H1 (cell line): ENCODE results near the gene FPGS. TPM values are rescaled to one million over a fixed set of nuclear protein-coding genes. Genes with fewer than 3 reads are reported as not detected.
A peak's percentile ranks its signal among the peaks of the same experiment; 100 is the strongest.

ENCODE experiments used
- CTCF ChIA-PET: fragments of 300-600 bp; sonication (Branson Sonifier 250); formaldehyde crosslinking; loops from one replicate; lab custom pipeline; 2021; ENCODE audit not compliant: partially characterized antibody; lab: Charles Lee
- POLR2A ChIA-PET: fragments of 300-600 bp; sonication (Branson Sonifier 250); formaldehyde crosslinking; loops from one replicate; lab custom pipeline; 2021; ENCODE audit warnings: inconsistent platforms; ENCODE audit not compliant: partially characterized antibody; lab: Charles Lee
- DNase-seq, 2 experiments: peaks; one replicate each; pipeline versions ENCODE4 v3.0.0 to v3.0.0-alpha.2; 2010 to 2022; ENCODE audit warnings: low spot score in 2 of 2, low read depth in 1 of 2, mixed read lengths in 1 of 2
- FAIRE-seq: peaks from 2 replicates; lab custom pipeline; 2011; peaks lifted over from hg19 to GRCh38; lab: Jason Lieb, UNC
- H2AFZ ChIP-seq: 2 replicates; pipeline ENCODE4 v1.8.1; 2012; ENCODE audit warnings: low read length, inconsistent platforms
- H2AK5ac ChIP-seq: 2 replicates; pipeline ENCODE4 v1.6.1; 2013; ENCODE audit warnings: low read depth, low read length
- H2BK120ac ChIP-seq: replicated peaks from 2 replicates; pipeline ENCODE3; 2013; ENCODE audit warnings: low read depth, low read length, inconsistent platforms
- H2BK12ac ChIP-seq: 2 replicates; pipeline ENCODE4 v1.6.1; 2013; ENCODE audit warnings: low read depth, low read length
- H2BK15ac ChIP-seq: 2 replicates; pipeline ENCODE4 v1.6.1; 2013; ENCODE audit warnings: low read length
- H2BK20ac ChIP-seq: 2 replicates; pipeline ENCODE4 v1.6.1; 2013; ENCODE audit warnings: low read length
- H2BK5ac ChIP-seq: 2 replicates; pipeline ENCODE4 v1.6.1; 2013; ENCODE audit warnings: low read depth, low read length
- H3K14ac ChIP-seq: 2 replicates; pipeline ENCODE4 v1.6.1; 2013; ENCODE audit warnings: inconsistent platforms; ENCODE audit not compliant: insufficient read length
- H3K18ac ChIP-seq: 2 replicates; pipeline ENCODE4 v1.6.1; 2013; ENCODE audit warnings: low read length; ENCODE audit errors: extremely low read depth
- H3K23ac ChIP-seq: 2 replicates; pipeline ENCODE4 v1.6.1; 2013; ENCODE audit warnings: inconsistent platforms; ENCODE audit not compliant: insufficient read length
- H3K23me2 ChIP-seq: 2 replicates; pipeline ENCODE4 v1.6.1; 2013; ENCODE audit warnings: low read depth, low read length
- H3K27ac ChIP-seq: 2 replicates; pipeline ENCODE4 v1.6.1; 2011; ENCODE audit warnings: low read depth, low read length, inconsistent platforms
- H3K27me3 ChIP-seq, 4 experiments: replicated peaks in 1 of 4; 1 replicate in 1 of 4; 2 replicates in 3 of 4; pipeline versions ENCODE4 v1.6.1 to v1.8.1; 2011 to 2013; ENCODE audit warnings: low read length in 3 of 4, mild to moderate bottlenecking in 3 of 4, inconsistent platforms in 2 of 4, mixed read lengths in 2 of 4, moderate library complexity in 1 of 4; ENCODE audit not compliant: control insufficient read depth in 3 of 4, insufficient read depth in 3 of 4; ENCODE audit errors: extremely low read depth in 1 of 4
- H3K36me3 ChIP-seq, 4 experiments: 2 replicates each; pipeline versions ENCODE4 v1.6.1 to v1.8.1; 2011 to 2013; ENCODE audit warnings: mild to moderate bottlenecking in 4 of 4, low read length in 3 of 4, moderate library complexity in 2 of 4, control low read depth in 1 of 4, inconsistent platforms in 1 of 4; ENCODE audit not compliant: insufficient read depth in 4 of 4, control insufficient read depth in 2 of 4
- H3K4ac ChIP-seq: replicated peaks from 2 replicates; pipeline ENCODE3; 2013; ENCODE audit warnings: low read length, low read depth, mixed read lengths, inconsistent platforms; ENCODE audit not compliant: insufficient read length
- H3K4me1 ChIP-seq, 4 experiments: replicated peaks in 1 of 4; 1 replicate in 1 of 4; 2 replicates in 3 of 4; pipeline versions ENCODE4 v1.6.1 to v1.8.1; 2011 to 2013; ENCODE audit warnings: low read length in 3 of 4, inconsistent platforms in 2 of 4, mixed read lengths in 1 of 4; ENCODE audit not compliant: insufficient read depth in 4 of 4, control insufficient read depth in 3 of 4
- H3K4me2 ChIP-seq, 2 experiments: 2 replicates each; pipeline versions ENCODE4 v1.6.1 to v1.8.1; 2011 to 2013; ENCODE audit warnings: low read depth in 2 of 2, low read length in 2 of 2, control low read depth in 1 of 2, inconsistent platforms in 1 of 2, mild to moderate bottlenecking in 1 of 2; ENCODE audit not compliant: insufficient read depth in 1 of 2
- H3K4me3 ChIP-seq, 4 experiments: fragments of 200-600, 300-600 bp in 1 of 4; sonication (generic), shearing (Covaris generic), sonication (Bioruptor Twin) in 1 of 4; 2 replicates each; pipeline versions ENCODE4 v1.5.1 to v1.8.1; 2011 to 2016; ENCODE audit warnings: low read length in 4 of 4, low read depth in 3 of 4, control low read depth in 2 of 4, inconsistent platforms in 2 of 4, mild to moderate bottlenecking in 2 of 4, mixed read lengths in 1 of 4, moderate library complexity in 1 of 4; ENCODE audit not compliant: insufficient read depth in 2 of 4; ENCODE audit errors: extremely low read depth in 1 of 4
- H3K56ac ChIP-seq: replicated peaks from 2 replicates; pipeline ENCODE3; 2013; ENCODE audit warnings: low read depth, mild to moderate bottlenecking, mixed read lengths, low read length, inconsistent platforms; ENCODE audit not compliant: insufficient read length
- H3K79me1 ChIP-seq: 2 replicates; pipeline ENCODE4 v1.6.1; 2013; ENCODE audit warnings: low read depth, low read length, control low read depth
- H3K79me2 ChIP-seq, 2 experiments: 2 replicates each; pipeline versions ENCODE4 v1.6.1 to v1.8.1; 2012 to 2013; ENCODE audit warnings: low read length in 2 of 2, mild to moderate bottlenecking in 2 of 2, inconsistent platforms in 1 of 2; ENCODE audit not compliant: insufficient read depth in 2 of 2, control insufficient read depth in 1 of 2
- H3K9ac ChIP-seq, 4 experiments: replicated peaks in 1 of 4; 1 replicate in 1 of 4; 2 replicates in 3 of 4; pipeline versions ENCODE4 v1.6.1 to v1.8.1; 2011 to 2013; ENCODE audit warnings: low read depth in 3 of 4, low read length in 3 of 4, control low read depth in 2 of 4, mild to moderate bottlenecking in 2 of 4, moderate library complexity in 2 of 4, inconsistent platforms in 1 of 4; ENCODE audit errors: extremely low read depth in 1 of 4
- H3K9me3 ChIP-seq, 2 experiments: 2 replicates each; pipeline versions ENCODE4 v1.6.1 to v1.8.1; 2012 to 2013; ENCODE audit warnings: mild to moderate bottlenecking in 2 of 2, moderate library complexity in 2 of 2, control low read depth in 1 of 2, inconsistent platforms in 1 of 2, low read depth in 1 of 2, low read length in 1 of 2, mixed read lengths in 1 of 2; ENCODE audit not compliant: insufficient read depth in 2 of 2
- H4K20me1 ChIP-seq, 2 experiments: replicated peaks in 1 of 2; 2 replicates each; pipeline versions ENCODE3 to v1.8.1; 2011 to 2013; ENCODE audit warnings: inconsistent platforms in 2 of 2, low read length in 2 of 2, mild to moderate bottlenecking in 1 of 2; ENCODE audit not compliant: insufficient read depth in 2 of 2, control insufficient read depth in 1 of 2
- H4K5ac ChIP-seq: 2 replicates; pipeline ENCODE4 v1.6.1; 2013; ENCODE audit warnings: low read length, low read depth, mixed read lengths, inconsistent platforms; ENCODE audit not compliant: insufficient read length
- H4K8ac ChIP-seq: 2 replicates; pipeline ENCODE4 v1.8.0; 2013; ENCODE audit warnings: mild to moderate bottlenecking, moderate library complexity, low read length, inconsistent platforms; ENCODE audit not compliant: insufficient read depth; ENCODE audit errors: extremely low read depth
- H4K91ac ChIP-seq: replicated peaks from 2 replicates; pipeline ENCODE3; 2013; ENCODE audit warnings: low read length, mixed read lengths, inconsistent platforms; ENCODE audit not compliant: insufficient read length
- BRCA1 ChIP-seq: IDR thresholded peaks from 2 replicates; pipeline ENCODE4 v1.6.1; 2012; ENCODE audit warnings: low read depth, low read length, improper control_type of control experiment
- EZH2 ChIP-seq: fragments of 200-600 bp; sonication (generic); IDR thresholded peaks from 2 replicates; pipeline ENCODE4 v1.7.1; 2012; ENCODE audit warnings: low read depth, mild to moderate bottlenecking, moderate library complexity, low read length, inconsistent platforms; ENCODE audit not compliant: severe bottlenecking
- FOSL1 ChIP-seq: IDR thresholded peaks from 2 replicates; pipeline ENCODE4 v1.6.1; 2011; ENCODE audit warnings: mild to moderate bottlenecking, low read depth, low read length, moderate library complexity; ENCODE audit not compliant: insufficient read depth
- GABPA ChIP-seq: IDR thresholded peaks from 2 replicates; pipeline ENCODE4 v1.6.1; 2011; ENCODE audit warnings: mild to moderate bottlenecking, low read length, moderate library complexity, borderline replicate concordance; ENCODE audit not compliant: insufficient read depth
- JUN ChIP-seq: IDR thresholded peaks from 2 replicates; pipeline ENCODE4 v1.6.1; 2011; ENCODE audit warnings: low read depth, mild to moderate bottlenecking, improper control_type of control experiment, low read length
- KDM1A ChIP-seq: fragments of 200-600, 300-600 bp; sonication (generic); IDR thresholded peaks from 2 replicates; pipeline ENCODE4 v1.7.1; 2016; ENCODE audit warnings: mild to moderate bottlenecking, low read length, borderline replicate concordance
- SP2 ChIP-seq: IDR thresholded peaks from 2 replicates; pipeline ENCODE4 v1.6.1; 2012; ENCODE audit warnings: mild to moderate bottlenecking, low read length, inconsistent platforms
- ZNF274 ChIP-seq: IDR thresholded peaks from 2 replicates; pipeline ENCODE4 v1.7.0; 2012; ENCODE audit warnings: low read length, borderline replicate concordance; ENCODE audit errors: extremely low read depth
- WGBS, 2 experiments: shearing (Covaris generic) in 1 of 2; methylation state at CpG; one replicate each; pipeline versions ENCODE4 v1.1.6 to v1.1.7; 2013 to 2015; ENCODE audit warnings: low lambda C conversion rate in 2 of 2, mixed read lengths in 2 of 2, inconsistent platforms in 1 of 2, low coverage in 1 of 2, missing lambda C conversion rate in 1 of 2; ENCODE audit not compliant: insufficient replicate concordance in 2 of 2, insufficient coverage in 1 of 2, insufficient read length in 1 of 2; ENCODE audit errors: extremely low coverage in 1 of 2, missing lambda C conversion rate in 1 of 2; 5-methylcytosine and 5-hydroxymethylcytosine counted together
- polyA plus RNA-seq, 7 experiments: library from polyadenylated mRNA; depleted of rRNA in 3 of 7; stranded (reverse) in 5 of 7; unstranded in 2 of 7; fragments of >200 nt in 5 of 7; fragments of 200-250 nt in 2 of 7; gene quantifications; 1 replicate in 5 of 7; 2 replicates in 1 of 7; 4 replicates in 1 of 7; pipeline versions ENCODE4 v1.2.1 to v1.2.3, GENCODE V29; 2011 to 2013; ENCODE audit warnings: missing spikeins in 2 of 7, mixed read lengths in 2 of 7
- total RNA-seq: library from RNA; stranded (reverse); fragmentation: NEBNext Ultra II Directional; extraction: Animal tissue kit (Norgen Biotek cat#: 25700); gene quantifications from 2 replicates; pipeline ENCODE4 v1.2.1, GENCODE V29; 2021

The FPGS gene
- total and polyA plus RNA-seq, 2 of the 8 experiments (the other 6 are each of a cell fraction or from before 2014, with no cell fraction given), result 62.4 to 83.0 TPM

DNA sequence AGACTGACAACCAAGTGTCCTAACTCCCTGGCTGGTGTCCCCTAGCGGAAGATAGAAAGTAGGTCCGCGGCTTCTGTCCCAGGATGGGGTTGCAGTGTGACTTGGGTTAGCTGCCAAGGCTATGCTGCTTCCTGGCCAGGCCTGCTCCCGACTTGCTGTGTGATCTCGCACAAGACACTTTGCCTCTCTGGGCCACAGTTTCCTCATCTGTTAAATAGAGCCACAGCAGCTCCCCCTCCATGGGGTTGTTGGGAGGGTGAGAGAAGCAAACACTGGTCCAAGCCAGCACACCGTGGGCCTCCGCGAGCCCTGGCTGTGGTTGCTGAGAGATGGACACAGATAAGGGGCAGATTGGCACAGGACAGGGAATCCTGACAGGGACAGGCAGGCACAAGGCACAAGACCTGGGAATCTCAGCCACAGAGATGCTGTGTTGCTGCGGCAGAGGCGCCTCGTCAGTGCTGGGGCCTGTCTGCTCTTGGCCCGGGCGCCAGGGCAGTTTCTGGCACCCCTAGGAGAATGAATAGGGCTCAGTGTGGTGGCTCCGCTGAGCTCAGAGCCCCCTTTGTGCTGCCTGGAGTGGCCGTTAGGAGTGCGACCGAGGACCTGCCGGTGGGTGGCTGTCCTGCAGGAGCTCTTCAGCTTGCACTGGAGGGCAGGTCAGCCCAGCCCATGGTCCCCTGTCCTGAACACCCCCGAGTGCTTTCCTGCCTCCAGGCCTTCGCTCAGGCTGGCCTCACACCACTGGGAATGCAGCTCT is 22.4 kb upstream of the FPGS start:
- Histone ChIP-seq H2BK15ac (peak overlapping the region; percentile 25), H2BK20ac (0 out of 2 replicates have a peak overlapping the region, but pooled peaks have one; percentile 61), H2BK12ac (peak overlapping the region; percentile 87; the same call in 1 of the 2 replicates), H3K9me3 (no peaks in the 10 kb centered on the region), H3K79me1 (no peaks in the 10 kb centered on the region), H3K23ac (no peak overlapping the region), H3K14ac (no peak overlapping the region), H4K91ac (peak overlapping the region; percentile 31), H3K4me1 (peaks cover 0 to 24% (median 15%) of the 10 kb centered on the region in 4 experiments; a peak in 6 of 7 replicates), H3K23me2 (no peaks in the 10 kb centered on the region), H2AK5ac (0 out of 2 replicates have a peak overlapping the region, but pooled peaks have one; percentile 89), H3K27ac (no peak overlapping the region), H3K4ac (no peak overlapping the region), H3K4me2 (no peak overlapping the region), H2BK5ac (no peak overlapping the region), H3K4me3 (no peak overlapping the region), H4K8ac (no peak overlapping the region; the same call in 1 of the 2 replicates), H4K5ac (no peak overlapping the region), H3K9ac (no peak overlapping the region), H2BK120ac (no peak overlapping the region), H3K56ac (no peak overlapping the region), H3K36me3 (no peaks in the 10 kb centered on the region), H2AFZ (no peak overlapping the region), H3K27me3 (no peaks in the 10 kb centered on the region), H3K18ac (peak overlapping the region; percentile 60; the same call in 1 of the 2 replicates), H4K20me1 (no peaks in the 10 kb centered on the region), H3K79me2 (no peaks in the 10 kb centered on the region)
- 81% methylated on average over 17 of the region's 20 CpGs; no CpG with 5 or more reads in 1 of the 2 experiments for WGBS, 2 experiments
- ChIA-PET CTCF (interaction anchor here (0.7 to 16.2 kb wide), 13 partner anchors 12 to 141 kb away, joined by 3 to 227 read pairs (median 4); partner anchors contain the start of gene TOR2A), POLR2A (interaction anchor here (0.9 to 1.7 kb wide), 3 partner anchors 9 to 31 kb away, joined by 3 to 6 read pairs (median 4); no protein-coding TSS in a partner anchor)
- FAIRE-seq (no peak), DNase-seq (no peak)
- TF ChIP-seq FOSL1, result no peak
- TF ChIP-seq ZNF274, result no peak
- TF ChIP-seq JUN, result no peak
- TF ChIP-seq EZH2, result no peak
- no peak for TF ChIP-seq GABPA
- TF ChIP-seq BRCA1, result no peak
- peak; percentile 37 for TF ChIP-seq KDM1A
- no peak for TF ChIP-seq SP2
